Neural cell (in vitro differentiated cells): Measurements from ENCODE around the gene DCAF7.

Experiments
- EP300 ChIP-seq: fragments of 450-650 bp; conservative IDR thresholded peaks from 2 replicates; pipeline ENCODE4 v1.6.1; 2014; ENCODE audit warnings: antibody characterized with exemption, mild to moderate bottlenecking, moderate library complexity; ENCODE audit not compliant: poor library complexity, severe bottlenecking
- EZH2 ChIP-seq: fragments of 200-600, 300-800 bp; shearing (Covaris generic), sonication (generic); IDR thresholded peaks from 2 replicates; pipeline ENCODE4 v1.6.1; 2014; ENCODE audit warnings: antibody characterized with exemption, low read length, borderline replicate concordance, mild to moderate bottlenecking; ENCODE audit not compliant: insufficient read depth, poor library complexity, severe bottlenecking
- MXI1 ChIP-seq: fragments of 450-650 bp; conservative IDR thresholded peaks from 2 replicates; pipeline ENCODE4 v1.6.1; 2014; ENCODE audit warnings: antibody characterized with exemption, mild to moderate bottlenecking; ENCODE audit not compliant: poor library complexity, severe bottlenecking
- POLR2AphosphoS5 ChIP-seq: IDR thresholded peaks from 2 replicates; pipeline ENCODE4 v1.6.1; 2012
- RAD21 ChIP-seq: fragments of 450-650 bp; conservative IDR thresholded peaks from 2 replicates; pipeline ENCODE4 v1.6.1; 2014; ENCODE audit warnings: antibody characterized with exemption, mild to moderate bottlenecking, moderate library complexity
- TAF1 ChIP-seq: IDR thresholded peaks from 2 replicates; pipeline ENCODE4 v1.6.1; 2012; ENCODE audit warnings: low read depth
- TF ChIP-seq, protein P1 (sequence below): fragments of 450-650 bp; IDR thresholded peaks from 2 replicates; pipeline ENCODE4 v1.5.1; 2014; ENCODE audit warnings: antibody characterized with exemption, mild to moderate bottlenecking, moderate library complexity; ENCODE audit not compliant: poor library complexity, severe bottlenecking
- TF ChIP-seq, protein P2 (sequence below): IDR thresholded peaks from 2 replicates; pipeline ENCODE4 v1.6.1; 2012; ENCODE audit warnings: borderline replicate concordance

GRCh38 chr17:63514477-63514876, 35.8 kb upstream of the DCAF7 start:
- TF ChIP-seq, protein P1, sequence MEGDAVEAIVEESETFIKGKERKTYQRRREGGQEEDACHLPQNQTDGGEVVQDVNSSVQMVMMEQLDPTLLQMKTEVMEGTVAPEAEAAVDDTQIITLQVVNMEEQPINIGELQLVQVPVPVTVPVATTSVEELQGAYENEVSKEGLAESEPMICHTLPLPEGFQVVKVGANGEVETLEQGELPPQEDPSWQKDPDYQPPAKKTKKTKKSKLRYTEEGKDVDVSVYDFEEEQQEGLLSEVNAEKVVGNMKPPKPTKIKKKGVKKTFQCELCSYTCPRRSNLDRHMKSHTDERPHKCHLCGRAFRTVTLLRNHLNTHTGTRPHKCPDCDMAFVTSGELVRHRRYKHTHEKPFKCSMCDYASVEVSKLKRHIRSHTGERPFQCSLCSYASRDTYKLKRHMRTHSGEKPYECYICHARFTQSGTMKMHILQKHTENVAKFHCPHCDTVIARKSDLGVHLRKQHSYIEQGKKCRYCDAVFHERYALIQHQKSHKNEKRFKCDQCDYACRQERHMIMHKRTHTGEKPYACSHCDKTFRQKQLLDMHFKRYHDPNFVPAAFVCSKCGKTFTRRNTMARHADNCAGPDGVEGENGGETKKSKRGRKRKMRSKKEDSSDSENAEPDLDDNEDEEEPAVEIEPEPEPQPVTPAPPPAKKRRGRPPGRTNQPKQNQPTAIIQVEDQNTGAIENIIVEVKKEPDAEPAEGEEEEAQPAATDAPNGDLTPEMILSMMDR: no peak
- TF ChIP-seq POLR2AphosphoS5 (no peak), EZH2 (no peak), TAF1 (no peak), EP300 (no peak), RAD21 (no peak), MXI1 (no peak)
- TF ChIP-seq, protein P2, sequence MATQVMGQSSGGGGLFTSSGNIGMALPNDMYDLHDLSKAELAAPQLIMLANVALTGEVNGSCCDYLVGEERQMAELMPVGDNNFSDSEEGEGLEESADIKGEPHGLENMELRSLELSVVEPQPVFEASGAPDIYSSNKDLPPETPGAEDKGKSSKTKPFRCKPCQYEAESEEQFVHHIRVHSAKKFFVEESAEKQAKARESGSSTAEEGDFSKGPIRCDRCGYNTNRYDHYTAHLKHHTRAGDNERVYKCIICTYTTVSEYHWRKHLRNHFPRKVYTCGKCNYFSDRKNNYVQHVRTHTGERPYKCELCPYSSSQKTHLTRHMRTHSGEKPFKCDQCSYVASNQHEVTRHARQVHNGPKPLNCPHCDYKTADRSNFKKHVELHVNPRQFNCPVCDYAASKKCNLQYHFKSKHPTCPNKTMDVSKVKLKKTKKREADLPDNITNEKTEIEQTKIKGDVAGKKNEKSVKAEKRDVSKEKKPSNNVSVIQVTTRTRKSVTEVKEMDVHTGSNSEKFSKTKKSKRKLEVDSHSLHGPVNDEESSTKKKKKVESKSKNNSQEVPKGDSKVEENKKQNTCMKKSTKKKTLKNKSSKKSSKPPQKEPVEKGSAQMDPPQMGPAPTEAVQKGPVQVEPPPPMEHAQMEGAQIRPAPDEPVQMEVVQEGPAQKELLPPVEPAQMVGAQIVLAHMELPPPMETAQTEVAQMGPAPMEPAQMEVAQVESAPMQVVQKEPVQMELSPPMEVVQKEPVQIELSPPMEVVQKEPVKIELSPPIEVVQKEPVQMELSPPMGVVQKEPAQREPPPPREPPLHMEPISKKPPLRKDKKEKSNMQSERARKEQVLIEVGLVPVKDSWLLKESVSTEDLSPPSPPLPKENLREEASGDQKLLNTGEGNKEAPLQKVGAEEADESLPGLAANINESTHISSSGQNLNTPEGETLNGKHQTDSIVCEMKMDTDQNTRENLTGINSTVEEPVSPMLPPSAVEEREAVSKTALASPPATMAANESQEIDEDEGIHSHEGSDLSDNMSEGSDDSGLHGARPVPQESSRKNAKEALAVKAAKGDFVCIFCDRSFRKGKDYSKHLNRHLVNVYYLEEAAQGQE: no peak
